Right atrium auricular region (tissue), 2 donors: Measurements from ENCODE around the gene F3. TPM values are rescaled to one million over a fixed set of nuclear protein-coding genes. Genes with fewer than 3 reads are reported as not detected.
A peak's percentile ranks its signal among the peaks of the same experiment; 100 is the strongest.

Experiments
- DNase-seq: peaks from one replicate; pipeline ENCODE4 v3.0.0-alpha.2; 2019; ENCODE audit warnings: low spot score
- H3K27ac ChIP-seq, 2 donors: fragments of 200-600 bp; sonication (generic); 1 replicate in 1 of 2; 2 replicates in 1 of 2; pipeline ENCODE4 v1.5.1; 2016 to 2019
- H3K27me3 ChIP-seq, 2 donors: fragments of 200-600 bp; sonication (generic); one replicate each; pipeline versions ENCODE4 v1.5.1 to v1.6.0; 2017 to 2019
- H3K36me3 ChIP-seq: fragments of 200-600 bp; sonication (generic); one replicate; pipeline ENCODE4 v1.5.1; 2016
- H3K4me1 ChIP-seq, 2 donors: fragments of 200-600 bp; sonication (generic); one replicate each; pipeline versions ENCODE4 v1.5.1 to v1.6.0; 2017 to 2019
- H3K4me3 ChIP-seq, 2 donors: fragments of 200-600 bp; sonication (generic); 1 replicate in 1 of 2; 2 replicates in 1 of 2; pipeline ENCODE4 v1.5.1; 2017 to 2019; ENCODE audit warnings: mild to moderate bottlenecking in 1 of 2, moderate library complexity in 1 of 2
- H3K9me3 ChIP-seq, 2 donors: fragments of 200-600 bp; sonication (generic); one replicate each; pipeline ENCODE4 v1.5.1; 2019
- total RNA-seq, 2 donors: library from RNA; depleted of rRNA; stranded (reverse); fragments of >200 nt; gene quantifications; one replicate each; pipeline ENCODE4 v1.1.0, GENCODE V29; 2016
- TF ChIP-seq, protein P1 (sequence below), 2 donors: fragments of 200-600 bp; sonication (generic); IDR thresholded peaks; one replicate each; pipeline ENCODE4 v1.5.1; 2019; ENCODE audit warnings: antibody characterized with exemption in 2 of 2

F3 gene
- total RNA-seq, 2 donors from 2014 or later, result 25.6 to 29.5 TPM

DNA sequence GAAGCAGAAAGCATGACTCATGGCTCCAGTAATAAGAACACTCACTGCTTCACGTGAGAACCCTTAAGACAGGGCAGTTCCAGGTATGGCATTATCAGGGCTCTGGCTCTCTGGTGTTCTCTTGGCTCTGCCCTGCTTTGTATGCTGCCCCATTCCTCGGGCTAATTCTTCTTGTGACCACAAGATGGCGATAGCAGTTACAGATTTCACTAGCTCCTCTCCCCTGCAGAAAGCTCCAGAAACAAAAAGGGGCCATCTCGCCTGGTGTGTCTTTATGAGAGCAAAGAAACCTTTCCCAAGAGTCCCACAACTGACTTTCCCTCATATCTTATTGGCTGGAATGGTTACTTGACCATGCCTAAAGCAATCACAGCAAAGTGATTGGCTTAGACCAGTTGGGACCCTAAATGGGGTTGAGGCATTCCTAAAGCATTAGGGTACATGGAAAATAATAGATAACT, 60.1 kb downstream of the F3 start:
- no peak for DNase-seq
- Histone ChIP-seq H3K36me3 (peaks cover 25% of the 10 kb centered on the region), H3K9me3 (no peaks in the 10 kb centered on the region), H3K27me3 (no peaks in the 10 kb centered on the region), H3K4me3 (no peak overlapping the region), H3K4me1 (no peaks in the 10 kb centered on the region), H3K27ac (no peak overlapping the region)
- TF ChIP-seq, protein P1, sequence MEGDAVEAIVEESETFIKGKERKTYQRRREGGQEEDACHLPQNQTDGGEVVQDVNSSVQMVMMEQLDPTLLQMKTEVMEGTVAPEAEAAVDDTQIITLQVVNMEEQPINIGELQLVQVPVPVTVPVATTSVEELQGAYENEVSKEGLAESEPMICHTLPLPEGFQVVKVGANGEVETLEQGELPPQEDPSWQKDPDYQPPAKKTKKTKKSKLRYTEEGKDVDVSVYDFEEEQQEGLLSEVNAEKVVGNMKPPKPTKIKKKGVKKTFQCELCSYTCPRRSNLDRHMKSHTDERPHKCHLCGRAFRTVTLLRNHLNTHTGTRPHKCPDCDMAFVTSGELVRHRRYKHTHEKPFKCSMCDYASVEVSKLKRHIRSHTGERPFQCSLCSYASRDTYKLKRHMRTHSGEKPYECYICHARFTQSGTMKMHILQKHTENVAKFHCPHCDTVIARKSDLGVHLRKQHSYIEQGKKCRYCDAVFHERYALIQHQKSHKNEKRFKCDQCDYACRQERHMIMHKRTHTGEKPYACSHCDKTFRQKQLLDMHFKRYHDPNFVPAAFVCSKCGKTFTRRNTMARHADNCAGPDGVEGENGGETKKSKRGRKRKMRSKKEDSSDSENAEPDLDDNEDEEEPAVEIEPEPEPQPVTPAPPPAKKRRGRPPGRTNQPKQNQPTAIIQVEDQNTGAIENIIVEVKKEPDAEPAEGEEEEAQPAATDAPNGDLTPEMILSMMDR (IDR thresholded peaks at IDR 0.05), result peak; percentile 49 to 88

DNA sequence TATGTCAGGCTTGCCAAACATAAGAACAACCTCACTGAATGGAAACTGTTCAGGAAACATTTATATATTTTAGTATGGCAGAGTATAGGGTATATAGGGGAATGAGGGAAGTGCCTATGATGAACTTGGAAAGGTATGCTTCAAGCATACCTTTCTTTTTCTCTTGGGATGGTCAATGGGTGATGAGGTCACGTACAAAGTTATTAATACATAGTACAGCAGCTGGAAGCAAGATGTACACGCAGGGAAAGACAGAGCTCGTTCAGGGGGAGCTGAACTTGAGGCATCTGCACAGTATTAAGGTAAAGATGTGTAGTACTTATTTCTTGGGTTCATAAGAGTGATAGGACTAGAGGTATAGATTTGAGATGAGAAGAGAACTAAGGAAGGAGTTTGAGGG, 61.9 kb downstream of the F3 start:
- H3K36me3 ChIP-seq, result peaks cover 25% of the 10 kb centered on the region

More for the DNA sequence above, 61.9 kb downstream of the F3 start:
- H3K27me3 ChIP-seq, result no peaks in the 10 kb centered on the region
- no peak overlapping the region for H3K4me3 ChIP-seq
- no peaks in the 10 kb centered on the region for H3K4me1 ChIP-seq
- no peak for DNase-seq
- no peak overlapping the region for H3K27ac ChIP-seq
- H3K9me3 ChIP-seq, result no peaks in the 10 kb centered on the region
- TF ChIP-seq, protein P1 (IDR thresholded peaks at IDR 0.05), result no peak

Other genes with a start within 250 kb of the F3 start
- 10 to 100 TPM; 24.6 to 54.1 TPM for gene ABCD3, start 123.4 kb downstream of the F3 start, total RNA-seq